GM19043 (cell line): Measurements from ENCODE around the gene NAPB.

Experiments used
- ATAC-seq: cut with Tn5 transposase; IDR thresholded peaks from one replicate; pipeline ENCODE4 v1.9.1; 2021; ENCODE audit warnings: low read depth; ENCODE audit not compliant: unreplicated experiment

Gene NAPB

DNA sequence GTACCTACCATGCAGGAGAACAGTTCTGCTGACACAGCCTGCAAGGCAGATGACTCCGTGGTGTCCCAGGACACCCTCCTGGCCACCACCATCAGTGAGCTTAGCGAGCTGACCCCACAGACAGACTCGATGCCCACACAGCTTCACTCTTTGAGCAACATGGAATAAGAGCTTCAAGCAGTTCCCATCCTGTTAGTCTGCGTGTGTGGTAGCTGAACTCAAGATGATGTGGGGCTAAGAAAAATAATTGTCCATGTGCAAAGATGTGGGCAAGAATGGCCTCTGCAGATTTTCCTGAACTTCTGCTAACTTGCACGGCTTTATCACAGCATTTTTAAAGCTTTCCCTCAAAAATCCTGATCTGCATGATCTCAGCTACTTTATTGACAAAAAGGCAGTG is 51.0 kb downstream of the NAPB start:
- ATAC-seq: no peak

DNA sequence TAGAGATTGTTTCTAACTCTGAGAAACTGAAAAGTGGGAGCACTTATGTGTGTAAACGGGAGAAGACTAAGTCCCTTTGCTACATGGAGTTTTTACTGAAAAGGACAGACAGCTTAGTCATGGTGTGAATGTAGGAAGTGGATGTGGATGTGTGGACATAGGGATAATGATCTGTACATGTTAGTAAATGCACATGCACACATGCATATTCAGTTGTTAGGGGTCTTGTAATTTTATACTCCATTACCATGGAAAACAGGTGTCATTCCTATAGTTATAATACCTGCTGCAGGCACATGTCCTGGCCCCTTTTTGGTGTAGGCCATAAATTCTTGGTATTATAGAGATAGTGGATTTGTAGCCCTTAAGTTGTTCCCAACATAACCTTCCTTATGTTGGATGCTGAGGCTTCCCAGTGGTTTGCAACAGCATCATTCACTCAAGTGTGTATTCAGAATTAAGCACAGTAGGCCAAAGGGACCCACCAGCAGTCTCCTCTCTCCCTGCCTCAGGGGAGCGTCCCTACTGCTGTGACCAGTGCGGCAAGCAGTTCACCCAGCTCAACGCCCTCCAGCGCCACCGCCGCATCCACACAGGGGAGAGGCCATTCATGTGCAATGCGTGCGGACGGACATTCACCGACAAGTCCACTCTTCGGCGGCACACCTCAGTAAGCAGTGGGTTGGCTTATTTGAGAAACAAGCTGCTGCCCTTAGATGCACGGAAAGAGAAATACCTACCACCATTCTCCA is 52.0 kb downstream of the NAPB start:
- no peak for ATAC-seq

DNA sequence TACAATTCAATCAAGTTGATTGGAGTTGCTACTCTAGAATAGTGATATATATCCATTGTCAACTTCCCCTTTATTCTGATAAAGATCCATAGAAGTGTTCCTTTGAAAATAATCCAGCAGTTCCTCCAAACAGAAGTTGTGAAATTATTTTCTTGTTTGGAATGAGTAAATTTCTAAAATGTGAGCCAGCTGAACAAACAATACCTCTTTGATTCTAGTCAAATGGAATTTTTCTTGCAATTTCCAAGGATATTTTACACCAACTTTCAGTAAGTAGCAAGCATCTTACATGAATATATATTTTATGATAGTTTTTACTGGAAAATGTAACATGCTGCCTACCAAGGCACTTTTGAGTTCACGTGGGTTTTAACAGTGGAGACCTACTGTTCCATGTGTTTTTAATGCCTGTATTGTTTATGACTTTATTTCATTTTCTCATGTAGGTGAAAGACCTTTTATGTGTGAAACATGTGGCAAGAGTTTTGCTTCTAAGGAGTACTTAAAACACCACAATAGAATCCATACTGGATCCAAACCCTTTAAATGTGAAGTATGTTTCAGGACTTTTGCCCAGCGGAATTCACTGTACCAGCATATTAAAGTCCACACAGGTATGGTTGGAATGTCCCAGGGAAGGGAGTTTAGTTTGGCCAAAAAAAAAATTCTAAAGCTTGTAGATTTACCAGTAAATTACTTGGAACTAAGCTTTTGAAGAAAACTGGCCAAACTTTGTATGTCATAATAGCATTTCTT is 52.8 kb downstream of the NAPB start:
- no peak for ATAC-seq

DNA sequence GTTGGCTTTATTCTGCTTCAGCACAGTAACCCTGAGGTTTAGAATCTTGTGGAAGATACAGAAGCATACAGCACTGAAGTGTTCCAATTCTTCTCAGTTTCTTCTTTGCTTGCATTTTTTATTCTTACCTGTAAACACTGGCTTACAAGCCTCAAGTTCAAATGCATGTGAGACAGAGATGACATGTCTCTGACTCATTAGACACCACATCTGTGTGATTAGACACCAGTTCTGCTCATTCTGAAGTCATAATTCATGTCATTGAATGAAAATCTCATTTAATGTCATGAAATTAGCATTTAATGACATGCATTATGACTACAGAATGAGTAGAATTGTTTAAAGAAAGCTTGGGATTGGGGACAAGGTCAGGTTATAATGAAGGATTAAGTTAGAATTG is 53.5 kb downstream of the NAPB start:
- no peak for ATAC-seq

DNA sequence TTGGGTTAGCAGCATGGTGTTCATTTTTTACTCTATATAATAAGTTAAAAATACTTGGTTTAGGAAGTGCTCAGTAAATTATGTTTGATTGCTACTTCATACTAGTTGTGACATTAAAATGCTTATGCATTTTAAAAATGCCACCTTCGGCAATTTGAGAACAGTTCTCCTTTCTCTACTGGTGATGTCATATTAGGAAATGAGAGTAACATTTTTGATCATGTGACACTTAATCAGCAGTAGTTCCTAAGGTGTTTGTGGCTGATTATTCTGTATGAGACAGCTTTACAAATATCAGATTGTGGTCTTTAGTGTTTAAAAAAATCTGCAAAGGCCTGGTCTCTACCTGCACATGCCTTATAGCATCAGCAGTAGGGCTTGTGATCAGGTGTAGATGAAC is 54.9 kb downstream of the NAPB start:
- ATAC-seq: no peak

DNA sequence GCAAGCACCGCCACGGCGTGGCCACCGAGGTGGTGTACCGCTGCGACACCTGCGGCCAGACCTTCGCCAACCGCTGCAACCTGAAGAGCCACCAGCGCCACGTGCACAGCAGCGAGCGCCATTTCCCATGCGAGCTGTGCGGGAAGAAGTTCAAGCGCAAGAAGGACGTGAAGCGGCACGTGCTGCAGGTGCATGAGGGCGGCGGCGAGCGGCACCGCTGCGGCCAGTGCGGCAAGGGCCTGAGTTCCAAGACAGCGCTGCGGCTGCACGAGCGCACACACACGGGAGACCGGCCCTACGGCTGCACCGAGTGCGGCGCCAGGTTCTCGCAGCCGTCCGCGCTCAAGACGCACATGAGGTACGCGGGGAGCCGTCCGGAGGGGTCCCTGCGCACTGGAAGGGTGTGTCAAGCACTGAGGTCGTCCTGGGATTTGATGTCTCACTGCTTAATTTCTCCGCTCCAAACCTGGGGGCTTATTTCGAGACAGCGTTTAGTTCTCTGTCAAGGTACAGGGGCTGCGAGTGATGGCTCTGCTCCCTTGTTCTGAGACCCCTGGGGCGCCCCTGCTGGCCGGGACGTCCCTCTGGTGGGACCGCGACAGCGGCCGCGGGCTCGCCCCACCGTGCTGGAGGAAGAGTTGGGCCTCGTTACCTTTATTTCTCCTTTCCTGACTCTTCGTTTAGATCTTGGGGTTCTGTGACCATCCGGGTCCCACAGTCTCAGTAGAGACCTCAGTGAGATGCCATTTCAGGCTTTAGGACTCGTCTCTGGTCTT is 55.7 kb downstream of the NAPB start:
- ATAC-seq: no peak

DNA sequence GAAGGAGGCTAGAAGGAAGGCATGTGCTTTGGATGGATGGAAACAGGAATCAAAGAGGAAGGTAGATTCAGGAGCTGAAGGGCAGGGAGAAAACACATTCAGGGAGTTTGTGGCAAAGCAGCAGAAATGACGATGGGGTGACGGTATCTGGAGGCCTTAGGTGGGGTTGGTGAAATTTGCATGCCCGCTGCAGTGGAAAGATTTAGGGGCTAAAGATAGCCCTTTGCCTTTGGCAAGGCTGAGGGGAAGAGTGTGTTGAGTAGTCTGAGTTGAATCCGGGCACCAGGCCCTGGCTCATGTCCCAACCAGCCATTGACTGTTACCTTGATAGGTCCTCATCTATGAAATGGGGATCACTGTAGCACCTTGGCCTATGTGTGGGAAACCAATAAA is 58.0 kb downstream of the NAPB start:
- ATAC-seq: no peak

DNA sequence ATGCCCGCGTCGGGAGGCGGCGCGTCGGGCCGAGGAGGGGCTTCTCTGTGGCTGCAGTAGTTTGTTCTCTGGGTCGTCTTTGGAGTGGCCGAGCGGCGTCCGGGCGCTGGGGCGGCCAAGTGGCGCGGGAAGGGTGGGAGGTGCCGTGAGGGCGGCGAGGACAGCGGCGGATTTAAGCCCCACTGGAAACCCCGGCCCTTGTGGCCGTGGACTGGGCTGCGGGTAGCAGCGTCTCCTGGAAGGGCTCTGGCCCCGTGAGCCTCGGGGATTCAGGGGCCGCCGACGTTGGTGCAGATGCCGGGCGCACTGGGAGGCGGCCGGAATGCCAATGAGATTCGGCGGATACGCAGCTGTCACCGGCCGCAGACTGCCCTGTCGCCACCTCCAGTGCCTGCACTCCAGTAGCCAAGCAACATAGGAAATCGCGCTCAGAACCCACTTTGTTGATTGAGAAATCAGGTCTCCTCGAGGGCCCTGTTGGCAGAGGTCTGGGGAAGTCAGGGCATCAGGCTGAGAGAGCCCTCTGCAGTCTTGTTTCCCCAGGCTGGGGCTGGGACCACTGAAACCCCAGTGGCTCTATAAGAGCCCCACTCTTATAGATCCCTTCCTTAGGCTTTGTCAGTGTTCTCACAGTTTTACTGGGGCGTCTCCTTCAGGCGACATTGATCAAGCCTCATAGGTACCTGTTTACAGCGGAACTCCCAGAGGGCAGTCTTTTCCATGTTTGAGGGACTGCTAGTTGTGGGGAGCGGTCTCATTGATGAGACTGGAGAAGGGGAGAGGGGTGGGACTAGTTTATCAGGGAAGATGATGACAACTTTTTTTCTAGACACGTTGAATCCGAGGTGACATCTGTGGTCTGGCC is 58.7 kb downstream of the NAPB start:
- peak; percentile 6 for ATAC-seq

DNA sequence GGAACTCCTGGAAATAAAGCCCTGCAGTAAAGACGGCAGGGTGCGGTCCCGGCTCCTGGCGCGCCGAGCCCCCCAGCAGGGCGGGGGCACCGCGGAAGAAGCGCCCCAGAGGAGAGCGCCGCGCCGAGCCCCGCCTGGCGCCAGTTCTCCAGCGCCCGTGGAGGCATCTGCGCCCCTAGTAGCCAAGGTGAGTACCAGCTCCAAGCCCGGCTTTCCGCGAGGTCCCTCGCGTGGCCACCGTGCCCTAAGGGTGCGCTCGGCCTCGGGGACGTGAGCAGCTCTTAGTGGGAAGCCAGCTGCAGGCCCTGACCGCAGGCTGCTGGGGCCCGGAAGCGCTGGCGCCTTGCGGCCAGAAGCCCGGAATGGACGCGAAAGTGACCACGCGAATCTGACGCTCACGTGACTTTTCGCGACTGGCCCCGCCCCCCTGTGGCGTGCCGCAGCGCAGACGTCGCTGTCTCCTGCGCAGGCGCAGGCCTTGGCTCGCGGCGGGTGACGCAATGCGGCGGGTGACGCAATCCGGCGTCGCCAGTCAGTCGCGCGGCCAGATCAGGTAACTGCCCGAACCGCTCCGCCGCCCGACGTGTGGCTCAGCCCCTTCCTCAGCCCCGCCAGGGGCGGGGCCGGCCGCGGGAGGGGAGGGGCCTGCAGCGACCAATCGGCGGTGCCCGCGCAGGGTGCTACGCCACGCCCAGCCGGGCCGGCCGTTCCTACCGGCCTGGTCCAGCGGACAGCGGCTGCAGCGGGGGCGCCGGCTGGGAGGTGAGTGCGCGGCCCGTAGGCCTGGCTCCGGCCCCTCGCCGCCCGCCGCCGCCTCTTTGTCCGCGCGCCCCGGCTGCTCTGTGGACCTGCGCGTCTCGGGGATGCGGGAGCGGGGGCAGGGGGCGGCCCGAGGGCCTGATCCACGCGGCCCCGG is 59.6 kb downstream of the NAPB start, which contains the start of gene GZF1:
TSS of gene GZF1 (plus strand) at position 707 of the 916 bp plus-strand sequence. CDS start 2,202 bp downstream, outside the sequence.
- peak; percentile 64 for ATAC-seq

DNA sequence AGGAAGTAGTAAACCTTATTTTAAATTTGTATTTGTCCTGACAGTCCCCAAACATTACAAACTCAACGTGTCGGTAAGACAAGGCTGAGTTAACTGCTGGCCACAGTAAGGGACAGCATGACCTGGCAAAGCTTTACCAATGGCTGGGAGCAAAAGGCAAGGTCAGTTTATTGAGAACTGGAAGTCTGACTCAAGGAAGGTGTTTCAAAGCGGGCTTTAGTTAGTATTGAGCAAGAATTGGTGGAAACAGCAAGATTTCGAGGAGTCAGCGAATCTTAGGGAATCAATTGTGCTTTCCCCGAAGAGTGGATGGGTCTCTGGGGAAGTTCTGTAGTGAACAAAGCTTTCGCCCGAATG is 60.2 kb downstream of the NAPB start:
- ATAC-seq: no peak

DNA sequence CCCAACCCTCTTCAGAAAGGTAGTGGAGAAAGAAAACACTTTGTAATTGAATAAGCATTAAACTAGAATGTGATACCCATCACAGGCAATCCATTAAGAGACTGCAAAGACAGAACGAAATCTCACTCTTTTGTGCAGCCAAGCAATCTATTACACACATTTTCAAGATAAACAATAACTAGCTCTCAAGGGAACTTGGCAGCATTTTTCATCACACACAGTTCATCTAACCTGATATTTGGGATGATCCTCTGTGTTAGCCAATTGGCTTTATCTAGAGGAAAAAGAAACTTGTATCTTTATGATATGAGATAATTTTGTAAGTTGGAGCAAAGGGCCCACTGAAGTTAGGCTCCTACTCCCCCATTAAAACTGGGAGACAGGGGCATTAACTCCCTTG is 60.8 kb downstream of the NAPB start:
- ATAC-seq: no peak

DNA sequence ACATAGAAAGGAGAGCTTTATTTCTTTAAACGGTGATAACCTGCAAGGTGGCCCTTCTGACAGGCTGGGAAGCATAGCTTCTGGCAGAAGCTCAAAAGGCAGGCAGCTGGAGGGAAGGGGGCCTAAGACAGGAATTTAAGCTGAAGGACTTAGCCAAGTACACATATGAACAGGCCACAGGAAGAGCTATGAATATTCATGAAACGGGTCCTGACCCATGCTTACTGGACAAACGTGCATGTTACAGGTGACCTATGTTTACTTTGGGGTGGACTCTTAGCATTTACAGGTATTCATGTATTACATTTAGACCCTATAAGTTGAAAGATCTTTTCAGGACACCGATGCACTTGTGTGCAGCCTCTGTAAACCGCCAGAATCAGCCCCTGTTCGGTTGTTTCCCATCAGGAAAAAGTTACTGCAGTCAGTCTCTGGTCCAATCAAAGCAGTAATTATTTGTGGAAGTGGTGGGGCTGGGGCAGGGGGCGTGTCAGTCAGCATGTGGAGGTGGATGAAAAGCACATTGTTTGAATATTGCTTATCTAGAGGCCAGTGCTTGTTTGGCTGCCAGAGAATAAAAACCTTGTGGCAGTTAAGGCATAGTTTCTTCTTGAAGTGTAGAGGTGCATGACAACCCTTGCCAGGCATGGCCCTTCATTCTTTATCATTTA is 62.2 kb downstream of the NAPB start:
- no peak for ATAC-seq

DNA sequence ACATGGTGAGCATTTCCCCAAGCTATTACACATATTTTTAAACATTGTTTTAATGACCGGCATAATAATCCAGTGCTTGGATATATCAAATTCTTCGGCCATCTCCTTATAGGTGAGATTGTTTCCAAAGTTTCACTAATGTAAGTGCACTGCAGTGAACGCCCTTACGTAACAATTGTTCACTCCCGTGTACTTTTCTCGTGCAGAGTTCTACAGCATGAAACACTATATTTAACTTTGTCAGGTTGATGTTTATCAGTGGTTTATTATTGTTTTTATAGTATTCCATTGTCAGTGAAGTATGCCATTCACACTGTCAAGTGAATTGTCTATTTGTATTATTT is 62.8 kb downstream of the NAPB start:
- no peak for ATAC-seq

DNA sequence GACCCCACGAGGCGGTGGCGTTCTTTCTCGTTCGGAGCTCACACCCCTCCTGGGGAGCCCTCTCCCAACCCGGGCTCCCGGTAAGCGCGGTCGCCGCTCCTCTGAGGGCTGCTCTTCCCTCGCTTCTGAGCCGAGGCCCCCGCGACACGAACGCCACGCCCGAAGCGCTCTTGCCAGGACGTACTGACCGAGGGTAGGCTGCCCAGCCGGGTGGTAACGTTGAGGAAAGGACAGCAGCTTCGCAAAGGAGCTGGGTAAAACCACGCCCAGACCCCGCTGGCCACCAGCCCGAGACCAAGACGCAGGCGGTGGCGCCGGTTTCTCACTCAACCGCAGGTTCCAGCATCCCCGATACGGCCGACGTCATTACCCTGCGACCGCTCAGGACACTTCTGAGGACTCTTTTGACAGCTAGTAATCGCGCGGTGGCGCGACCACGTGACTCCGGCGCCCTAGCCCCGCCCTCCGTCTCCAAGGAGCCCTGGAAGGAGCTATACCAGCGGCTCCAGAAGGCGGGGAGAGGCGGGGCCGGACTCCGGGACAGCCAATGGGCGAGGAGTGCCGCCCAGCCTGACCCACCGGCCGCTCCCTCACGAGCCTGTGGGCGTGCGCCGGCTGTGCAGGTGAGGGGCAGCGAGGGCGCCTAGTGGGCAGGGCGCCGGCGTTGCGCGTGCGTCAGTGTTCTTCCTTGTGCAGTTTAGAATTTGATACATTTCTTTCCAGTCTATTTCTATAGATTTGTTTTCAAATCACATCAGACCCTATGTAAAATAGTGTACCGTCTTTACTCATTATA is 63.3 kb downstream of the NAPB start:
- ATAC-seq: peak; percentile 66

DNA sequence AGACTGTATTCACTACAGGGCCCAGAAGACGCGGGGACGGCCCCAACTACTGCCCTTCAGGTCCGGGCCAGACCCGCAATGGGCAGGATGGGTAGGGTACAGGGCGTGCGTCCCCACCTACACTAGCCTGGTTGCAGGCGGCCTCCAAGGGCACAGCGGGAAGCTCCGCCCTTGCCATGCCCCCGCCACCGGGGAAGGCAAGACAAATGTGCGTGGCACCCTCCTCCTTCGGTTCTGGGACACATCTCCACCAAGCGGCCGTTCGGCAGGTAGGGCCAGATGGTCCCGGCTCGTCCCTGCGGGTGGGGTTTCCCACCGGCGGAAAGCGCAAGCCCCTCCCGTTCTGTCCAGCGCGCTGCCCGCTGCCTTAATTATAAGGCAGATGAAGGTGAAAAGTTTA is 65.1 kb downstream of the NAPB start:
- ATAC-seq: no peak

DNA sequence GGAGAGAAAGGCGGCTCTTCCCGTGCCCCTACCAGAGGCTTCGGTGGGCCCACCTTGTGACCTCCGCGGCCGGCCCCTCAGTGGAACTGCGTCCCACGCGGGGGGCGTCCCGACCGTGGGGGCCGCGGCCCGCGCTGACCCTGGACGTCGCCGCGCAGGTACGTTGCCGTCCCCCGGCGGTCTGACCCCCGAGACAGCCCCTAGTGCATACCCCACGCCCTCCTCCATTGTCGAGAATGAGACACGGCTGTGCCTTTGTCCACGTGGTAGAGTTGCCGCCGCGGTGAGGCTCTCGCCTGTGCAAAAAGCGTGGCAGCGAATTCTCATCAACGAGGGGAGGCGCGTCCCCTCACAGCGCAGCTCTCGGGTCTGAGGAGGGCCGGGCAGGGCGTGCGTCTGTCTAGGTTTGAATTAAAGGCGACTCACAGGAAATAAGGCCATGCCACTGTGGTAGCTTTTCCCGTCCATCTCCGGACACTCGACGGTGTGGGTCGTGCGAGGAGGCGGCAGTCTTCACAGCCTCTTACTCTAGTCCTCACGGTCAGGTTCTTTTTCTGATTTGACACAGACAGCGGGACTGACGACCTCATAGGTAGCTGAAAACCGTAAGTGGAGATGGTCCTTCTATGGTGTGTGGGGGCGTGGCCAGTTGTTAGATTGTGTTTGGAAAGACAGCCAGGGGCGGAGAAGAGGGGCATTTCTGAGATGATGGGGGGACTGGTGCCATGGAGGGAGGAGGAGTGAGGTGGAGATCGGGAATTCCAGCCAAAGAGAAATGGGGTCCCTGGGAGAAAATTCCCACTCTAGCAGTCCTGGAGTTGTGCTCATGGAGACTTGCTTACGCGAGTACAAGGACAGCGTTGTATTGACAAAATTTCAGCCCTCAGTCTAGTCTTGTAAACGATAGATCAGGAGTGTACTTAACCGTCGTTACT is 70.1 kb downstream of the NAPB start:
- peak; percentile 15 for ATAC-seq
